SU-DHL-6 (cell line): Measurements from ENCODE around the gene NOTCH4.
A peak's percentile ranks its signal among the peaks of the same experiment; 100 is the strongest.
"Not testable (repeated sequence)": the region's sequence is repeated elsewhere in the genome, so short reads cannot be mapped to it uniquely, and the experiment has no call there.

Experiments used
- H2AFZ ChIP-seq: fragments of 200-600 bp; sonication (generic); 2 replicates; pipeline ENCODE4 v1.6.1; 2014; ENCODE audit warnings: low read depth, mild to moderate bottlenecking, moderate library complexity, mixed read lengths, antibody characterized with exemption, low read length; ENCODE audit not compliant: severe bottlenecking
- H3F3A ChIP-seq: fragments of 200-600 bp; shearing (Covaris generic); 2 replicates; pipeline ENCODE4 v1.6.0; 2016; ENCODE audit warnings: antibody characterized with exemption, mild to moderate bottlenecking; ENCODE audit not compliant: insufficient read depth
- H3K27ac ChIP-seq: fragments of 200-600 bp; sonication (generic); 2 replicates; pipeline ENCODE4 v1.5.1; 2016; ENCODE audit warnings: low read depth, mild to moderate bottlenecking, low read length, moderate library complexity, mixed read lengths
- H3K27me3 ChIP-seq: fragments of 200-600 bp; sonication (generic), shearing (Covaris generic); 2 replicates; pipeline ENCODE4 v1.6.0; 2014; ENCODE audit warnings: mild to moderate bottlenecking, low read length
- H3K36me3 ChIP-seq: fragments of 200-600 bp; sonication (generic); 2 replicates; pipeline ENCODE4 v1.6.1; 2014; ENCODE audit warnings: mild to moderate bottlenecking, low read length, mixed read lengths
- H3K4me2 ChIP-seq: fragments of 300-600, 200-600 bp; shearing (Covaris generic), sonication (generic); 2 replicates; pipeline ENCODE4 v1.6.0; 2014; ENCODE audit warnings: low read length, low read depth, mild to moderate bottlenecking; ENCODE audit not compliant: poor library complexity, severe bottlenecking
- H3K4me3 ChIP-seq: fragments of 200-600 bp; sonication (generic); 2 replicates; pipeline ENCODE4 v1.5.1; 2014; ENCODE audit warnings: antibody characterized with exemption, low read length, mild to moderate bottlenecking, mixed read lengths; ENCODE audit not compliant: insufficient read depth, poor library complexity, severe bottlenecking
- H3K79me2 ChIP-seq: fragments of 200-600 bp; sonication (generic); 2 replicates; pipeline ENCODE4 v1.6.1; 2014; ENCODE audit warnings: mild to moderate bottlenecking, low read length, moderate library complexity; ENCODE audit not compliant: insufficient read depth
- H3K9ac ChIP-seq: fragments of 200-600 bp; sonication (generic); 2 replicates; pipeline ENCODE4 v1.7.0; 2014; ENCODE audit warnings: mild to moderate bottlenecking, low read length
- H3K9me2 ChIP-seq: fragments of 200-600 bp; sonication (generic); replicated peaks from 2 replicates; pipeline ENCODE4 v1.6.1; 2014; ENCODE audit warnings: low read length; ENCODE audit not compliant: insufficient read depth
- H3K9me3 ChIP-seq: fragments of 200-600 bp; sonication (generic); 2 replicates; pipeline ENCODE4 v1.6.1; 2014; ENCODE audit warnings: low read length, mixed read lengths; ENCODE audit not compliant: insufficient read depth
- H4K20me1 ChIP-seq: fragments of 200-600 bp; sonication (generic); 2 replicates; pipeline ENCODE4 v1.6.1; 2014; ENCODE audit warnings: low read depth, mild to moderate bottlenecking, antibody characterized with exemption, low read length, moderate library complexity, mixed read lengths
- EZH2phosphoT487 ChIP-seq: fragments of 200-600 bp; sonication (generic), shearing (Covaris generic); conservative IDR thresholded peaks from 2 replicates; pipeline ENCODE4 v1.6.1; 2018; ENCODE audit warnings: mild to moderate bottlenecking, antibody characterized with exemption, low read length, moderate library complexity, mixed read lengths
- TF ChIP-seq, protein P1 (sequence below): fragments of 200-600 bp; sonication (generic); IDR thresholded peaks from one replicate; pipeline ENCODE4 v1.5.1; 2017; ENCODE audit warnings: antibody characterized with exemption, mild to moderate bottlenecking, low read length, moderate library complexity; ENCODE audit not compliant: insufficient read depth, poor library complexity, severe bottlenecking

The NOTCH4 gene

DNA sequence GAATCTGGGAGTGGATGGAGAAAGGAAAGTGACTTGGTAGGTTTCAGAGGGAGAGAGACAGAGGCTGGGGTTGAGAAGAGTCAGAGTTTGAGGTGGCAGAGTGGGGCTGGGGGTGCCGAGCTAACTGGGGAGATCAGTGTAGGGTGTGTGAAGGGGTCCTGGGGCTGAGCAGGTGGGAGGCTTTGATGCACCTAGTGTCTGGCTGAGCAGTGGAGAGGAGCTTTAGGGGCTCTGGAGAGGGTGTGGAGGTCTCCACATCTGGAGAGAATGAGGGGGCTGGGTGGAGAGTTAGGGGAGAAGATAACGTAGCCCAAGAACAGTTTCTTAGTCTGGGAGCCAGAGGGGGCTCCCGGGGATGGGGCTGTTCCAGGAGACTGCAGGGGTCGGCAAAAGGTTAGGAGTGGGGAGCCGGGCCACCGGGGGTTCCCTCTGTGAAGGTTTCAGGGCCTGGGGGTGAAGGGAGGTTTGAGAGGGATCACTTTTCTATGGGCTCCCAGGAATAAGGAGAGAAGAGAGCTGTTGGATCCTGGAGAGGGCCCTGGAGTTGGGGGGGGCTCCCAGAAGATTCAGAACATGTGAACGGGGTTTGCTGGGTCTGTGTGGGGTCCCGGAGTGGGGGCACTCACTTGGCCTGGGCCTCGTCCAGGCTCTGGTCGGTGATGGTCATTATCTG lies 34.7 kb downstream of the NOTCH4 start:
- TF ChIP-seq EZH2phosphoT487: no peak
- TF ChIP-seq, protein P1, sequence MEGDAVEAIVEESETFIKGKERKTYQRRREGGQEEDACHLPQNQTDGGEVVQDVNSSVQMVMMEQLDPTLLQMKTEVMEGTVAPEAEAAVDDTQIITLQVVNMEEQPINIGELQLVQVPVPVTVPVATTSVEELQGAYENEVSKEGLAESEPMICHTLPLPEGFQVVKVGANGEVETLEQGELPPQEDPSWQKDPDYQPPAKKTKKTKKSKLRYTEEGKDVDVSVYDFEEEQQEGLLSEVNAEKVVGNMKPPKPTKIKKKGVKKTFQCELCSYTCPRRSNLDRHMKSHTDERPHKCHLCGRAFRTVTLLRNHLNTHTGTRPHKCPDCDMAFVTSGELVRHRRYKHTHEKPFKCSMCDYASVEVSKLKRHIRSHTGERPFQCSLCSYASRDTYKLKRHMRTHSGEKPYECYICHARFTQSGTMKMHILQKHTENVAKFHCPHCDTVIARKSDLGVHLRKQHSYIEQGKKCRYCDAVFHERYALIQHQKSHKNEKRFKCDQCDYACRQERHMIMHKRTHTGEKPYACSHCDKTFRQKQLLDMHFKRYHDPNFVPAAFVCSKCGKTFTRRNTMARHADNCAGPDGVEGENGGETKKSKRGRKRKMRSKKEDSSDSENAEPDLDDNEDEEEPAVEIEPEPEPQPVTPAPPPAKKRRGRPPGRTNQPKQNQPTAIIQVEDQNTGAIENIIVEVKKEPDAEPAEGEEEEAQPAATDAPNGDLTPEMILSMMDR: no peak
- H3K4me2 ChIP-seq: peak overlapping the region; percentile 95
- H3K27ac ChIP-seq: peak overlapping the region; percentile 87
- no peaks in the 10 kb centered on the region for H3K36me3 ChIP-seq
- no peaks in the 10 kb centered on the region for H3K27me3 ChIP-seq
- H3K9me2 ChIP-seq: no peaks in the 10 kb centered on the region
- H3K79me2 ChIP-seq: peaks cover 30% of the 10 kb centered on the region
- peak overlapping the region; percentile 59 for H3K4me3 ChIP-seq
- no peak overlapping the region for H2AFZ ChIP-seq
- no peaks in the 10 kb centered on the region for H3K9me3 ChIP-seq
- H4K20me1 ChIP-seq: no peaks in the 10 kb centered on the region
- H3F3A ChIP-seq: peaks cover 25% of the 10 kb centered on the region
- peak overlapping the region; percentile 91 for H3K9ac ChIP-seq

DNA sequence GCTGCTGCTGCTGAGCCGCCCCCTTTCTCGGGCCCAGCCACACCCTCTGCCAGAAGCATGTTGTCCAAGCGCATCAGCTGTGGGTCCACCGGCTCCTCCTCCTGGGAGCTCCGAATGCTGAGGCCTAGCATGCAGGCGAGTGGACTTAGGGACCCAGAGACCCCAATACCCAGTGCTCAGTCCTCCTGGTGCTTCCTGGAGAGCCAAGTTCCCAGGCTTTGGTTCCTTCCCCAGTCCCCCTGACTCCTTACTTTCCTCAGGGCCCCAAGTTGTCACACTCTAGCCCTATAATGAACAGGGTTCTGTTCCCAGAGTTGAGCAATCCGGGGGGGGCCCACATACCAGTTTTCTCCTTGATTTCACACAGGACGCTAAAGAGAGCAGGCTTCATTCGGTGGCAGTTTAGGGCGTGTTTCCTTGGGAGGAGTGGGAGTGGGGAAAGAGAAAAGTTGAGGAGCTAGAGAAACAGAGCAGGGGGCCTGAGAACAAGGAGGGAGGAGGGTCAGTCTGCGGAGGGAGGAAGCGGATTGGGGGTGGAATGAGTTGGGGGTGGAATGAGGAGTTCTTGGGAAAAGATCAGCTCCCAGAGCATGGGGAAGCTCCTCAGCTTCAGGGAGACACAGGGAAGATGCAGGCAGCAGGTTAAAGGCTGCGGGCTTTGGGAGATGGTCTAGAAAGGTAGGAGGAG lies 35.3 kb downstream of the NOTCH4 start:
- no peaks in the 10 kb centered on the region for H3K36me3 ChIP-seq
- peaks cover 18% of the 10 kb centered on the region for H3F3A ChIP-seq
- no peak for TF ChIP-seq EZH2phosphoT487
- TF ChIP-seq, protein P1: no peak
- peak overlapping the region; percentile 91 for H3K9ac ChIP-seq
- H3K27ac ChIP-seq: peak overlapping the region; percentile 87
- no peaks in the 10 kb centered on the region for H3K27me3 ChIP-seq
- no peaks in the 10 kb centered on the region for H3K9me2 ChIP-seq
- peak overlapping the region; percentile 95 for H3K4me2 ChIP-seq
- H3K4me3 ChIP-seq: peak overlapping the region; percentile 59
- no peak overlapping the region for H2AFZ ChIP-seq
- no peaks in the 10 kb centered on the region for H3K9me3 ChIP-seq
- H4K20me1 ChIP-seq: no peaks in the 10 kb centered on the region
- H3K79me2 ChIP-seq: peaks cover 30% of the 10 kb centered on the region

DNA sequence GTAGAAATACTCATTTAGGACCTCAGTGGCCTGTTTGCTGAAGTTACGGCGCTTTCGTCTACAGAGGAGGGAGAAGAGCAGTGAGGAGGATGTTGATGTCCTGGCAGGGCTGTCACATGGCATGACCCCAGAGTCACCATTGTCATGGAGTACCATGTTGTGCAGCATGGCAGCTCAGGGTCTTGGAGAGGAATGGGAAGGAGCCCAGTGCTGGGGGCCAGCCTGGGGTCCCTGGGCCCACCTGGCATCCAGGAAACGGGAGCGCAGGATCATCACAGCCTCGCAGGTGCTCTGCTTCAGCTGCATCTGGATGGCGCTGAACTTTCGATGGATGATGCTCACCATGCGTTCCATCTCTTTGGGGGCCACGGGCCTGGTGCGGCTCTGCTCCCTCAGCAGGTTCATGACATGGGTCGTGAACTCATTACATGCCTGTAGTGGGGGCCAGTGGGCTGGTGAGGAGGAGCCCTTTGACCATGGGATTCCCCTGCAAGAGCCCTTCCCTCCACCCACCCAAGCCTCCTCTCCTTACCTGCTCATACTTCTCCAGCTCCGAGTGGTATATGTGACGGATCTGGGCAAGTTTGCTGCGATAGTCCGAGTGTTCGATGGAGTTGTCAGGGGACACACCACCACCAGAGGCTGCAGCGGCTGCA lies 36.0 kb downstream of the NOTCH4 start:
- H3K27me3 ChIP-seq, H2AFZ ChIP-seq, H3K4me3 ChIP-seq, H3K9me2 ChIP-seq, H3K9ac ChIP-seq, H3K36me3 ChIP-seq, H3K9me3 ChIP-seq, H3K4me2 ChIP-seq, H3K27ac ChIP-seq, H4K20me1 ChIP-seq: not testable (repeated sequence)
- peaks cover 30% of the 10 kb centered on the region for H3K79me2 ChIP-seq
- H3F3A ChIP-seq: peaks cover 12% of the 10 kb centered on the region
